Limb (tissue), 2 donors: ENCODE results near the gene SH2B2.

Experiments used
- DNase-seq, 2 donors: peaks; one replicate each; pipeline ENCODE4 v3.0.0-alpha.2; 2016; ENCODE audit errors: extremely low spot score in 2 of 2

The SH2B2 gene

DNA sequence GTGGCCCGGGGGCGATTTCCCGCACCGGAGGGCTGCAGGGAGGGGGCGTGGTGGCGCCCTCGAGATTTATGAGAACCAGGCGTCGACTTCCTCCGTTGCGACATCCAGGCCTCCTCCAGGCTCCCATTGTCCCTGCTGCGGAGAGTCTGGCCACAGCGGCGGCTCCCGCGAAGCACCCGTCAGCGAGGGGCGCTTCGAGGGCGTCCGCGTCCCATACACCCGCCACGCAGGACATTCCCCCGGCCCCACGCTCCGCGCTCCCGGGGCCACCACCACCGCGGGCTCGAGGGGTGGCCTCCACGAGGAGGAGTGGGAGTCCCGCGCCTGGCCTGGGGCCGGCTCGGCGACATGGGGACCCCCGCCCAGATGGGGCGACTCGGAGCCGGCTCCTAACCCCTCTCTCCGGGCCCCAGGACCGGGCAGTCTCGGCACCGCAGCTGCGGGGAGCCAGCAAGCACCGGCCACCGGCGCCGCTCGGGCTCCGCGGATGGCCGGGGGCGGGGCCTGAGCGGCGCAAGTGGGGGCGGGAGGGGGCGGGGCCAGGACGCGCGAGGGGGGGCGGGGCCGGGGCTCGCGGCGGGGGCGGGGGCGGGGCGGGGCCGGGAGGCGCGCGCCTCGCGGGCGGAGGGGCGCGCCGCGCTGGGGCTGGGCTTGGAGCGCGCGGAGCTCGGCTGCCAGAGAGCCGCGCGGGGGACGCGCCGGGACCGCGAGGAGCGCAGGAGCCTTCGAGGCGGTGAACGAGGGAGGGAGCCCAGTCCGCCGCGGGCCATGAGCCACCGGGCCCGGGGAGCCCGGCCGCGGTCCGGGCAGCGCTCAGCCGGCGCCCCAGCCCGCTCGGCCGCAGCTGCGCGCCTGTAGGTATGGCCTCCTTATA is at the start of gene SH2B2:
TSS of gene SH2B2 (plus strand) at position 632 of the 874 bp plus-strand sequence. CDS start 13,683 bp downstream, outside the sequence.
- DNase-seq, result peak in 1 of 2 donors; percentile 82

DNA sequence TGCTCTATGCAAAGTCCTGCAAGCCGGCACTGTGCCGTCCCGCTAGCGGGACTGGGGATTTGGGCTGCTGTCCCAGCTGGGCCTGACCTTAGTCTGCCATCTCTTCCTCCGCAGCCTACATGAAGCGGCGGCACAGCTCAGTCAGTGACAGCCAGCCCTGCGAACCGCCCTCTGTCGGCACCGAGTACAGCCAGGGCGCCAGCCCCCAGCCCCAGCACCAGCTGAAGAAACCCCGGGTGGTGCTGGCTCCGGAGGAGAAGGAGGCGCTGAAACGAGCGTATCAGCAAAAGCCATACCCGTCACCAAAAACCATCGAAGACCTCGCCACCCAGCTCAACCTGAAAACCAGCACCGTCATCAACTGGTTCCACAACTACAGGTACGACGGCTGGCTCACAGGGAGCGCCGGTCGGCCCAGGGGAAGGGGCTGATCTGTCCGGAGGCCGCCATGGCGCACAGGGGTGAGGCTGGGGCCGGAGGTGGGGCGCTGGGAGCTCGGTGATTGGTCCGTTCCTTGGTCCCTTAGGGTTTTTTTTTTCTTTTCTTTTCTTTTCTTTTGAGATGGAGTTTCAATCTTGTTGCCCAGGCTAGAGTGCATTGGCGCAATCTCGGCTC is 47.4 kb upstream of the SH2B2 start:
- DNase-seq, result no peak

DNA sequence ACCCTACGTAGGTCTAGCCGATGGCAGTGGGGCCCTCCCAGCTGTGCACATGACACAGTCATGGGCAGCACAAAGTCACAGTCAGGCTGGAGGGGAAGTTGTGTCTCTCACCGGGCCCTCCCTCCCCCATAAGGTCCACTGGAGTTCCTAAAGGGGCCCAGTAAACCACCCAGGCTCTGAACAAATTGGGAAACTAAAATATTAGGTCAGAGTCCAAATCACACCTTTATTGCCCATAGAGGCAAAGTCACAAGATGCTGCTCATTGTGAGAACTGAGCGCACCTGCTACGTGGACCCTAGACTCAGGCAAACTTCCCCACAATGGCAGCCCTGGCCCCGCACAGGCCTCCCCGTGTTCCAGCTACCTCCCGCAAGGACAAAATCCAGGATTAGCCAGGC is 45.2 kb upstream of the SH2B2 start:
- DNase-seq, result no peak

DNA sequence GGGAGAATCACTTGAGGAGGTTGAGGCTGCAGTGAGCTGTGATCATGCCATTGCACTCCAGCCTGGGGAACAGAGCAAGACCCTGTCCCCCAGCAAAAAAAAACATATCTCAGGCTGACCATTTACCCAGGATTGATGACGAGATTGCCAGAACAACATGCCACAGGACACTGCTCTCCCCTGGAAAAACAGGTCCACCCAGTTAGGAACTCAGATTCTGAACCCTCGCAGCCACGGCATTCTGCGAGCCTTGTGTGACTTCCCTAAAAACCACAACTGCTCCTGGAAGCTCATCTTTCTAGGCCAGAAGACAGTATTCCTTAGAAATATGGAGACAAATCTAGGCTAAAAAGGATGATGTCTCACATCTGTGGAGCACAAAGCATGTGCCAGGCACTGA is 42.1 kb upstream of the SH2B2 start:
- no peak for DNase-seq

DNA sequence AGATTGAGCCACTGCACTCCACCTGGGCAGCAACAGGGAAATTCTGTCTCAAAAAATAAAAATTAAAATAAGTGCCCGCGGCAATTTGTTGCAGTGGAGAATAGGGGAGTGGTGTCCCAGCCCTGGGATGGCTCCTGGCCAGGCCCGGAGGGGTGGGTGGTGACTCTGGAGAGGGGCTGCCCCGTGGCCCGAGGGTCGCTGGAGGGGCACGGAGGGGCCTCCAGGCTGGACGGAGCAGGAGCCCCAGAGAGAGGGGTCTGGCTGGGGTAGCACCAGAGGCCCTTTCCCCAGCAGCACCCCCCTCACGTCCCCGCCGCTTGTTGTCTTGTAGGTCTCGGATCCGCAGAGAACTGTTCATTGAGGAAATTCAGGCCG is 38.6 kb upstream of the SH2B2 start:
- no peak for DNase-seq

DNA sequence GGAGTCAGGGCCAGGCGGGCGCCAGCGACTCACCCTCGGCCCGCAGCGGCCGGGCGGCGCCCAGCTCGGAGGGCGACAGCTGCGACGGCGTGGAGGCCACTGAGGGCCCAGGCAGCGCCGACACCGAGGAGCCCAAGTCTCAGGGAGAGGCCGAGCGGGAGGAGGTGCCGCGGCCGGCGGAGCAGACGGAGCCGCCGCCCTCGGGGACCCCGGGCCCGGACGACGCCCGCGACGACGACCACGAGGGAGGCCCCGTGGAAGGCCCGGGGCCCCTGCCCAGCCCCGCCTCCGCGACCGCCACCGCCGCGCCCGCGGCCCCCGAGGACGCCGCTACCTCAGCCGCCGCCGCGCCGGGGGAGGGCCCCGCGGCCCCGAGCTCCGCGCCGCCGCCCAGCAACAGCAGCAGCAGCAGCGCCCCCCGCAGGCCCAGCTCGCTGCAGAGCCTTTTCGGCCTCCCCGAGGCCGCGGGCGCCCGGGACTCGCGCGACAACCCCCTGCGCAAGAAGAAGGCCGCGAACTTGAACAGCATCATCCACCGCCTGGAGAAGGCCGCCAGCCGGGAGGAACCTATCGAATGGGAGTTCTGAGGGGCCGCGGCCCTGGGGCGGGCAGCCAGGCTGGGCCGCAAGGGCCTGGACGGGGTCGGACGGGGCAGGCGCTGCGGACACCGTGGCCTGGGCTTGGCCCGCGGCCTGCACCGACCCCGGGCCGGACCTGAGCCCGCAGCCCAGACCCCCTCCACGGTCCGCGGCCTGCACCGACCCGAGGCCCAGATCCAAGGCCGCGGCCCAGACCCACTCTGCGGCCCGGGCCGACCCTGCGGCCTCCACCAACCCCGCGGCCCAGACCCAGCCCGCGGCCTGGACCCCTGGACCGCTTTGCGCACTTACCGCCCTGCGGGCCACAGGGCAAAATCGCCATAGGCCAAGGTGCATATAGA is 37.9 kb upstream of the SH2B2 start:
- DNase-seq, result no peak

DNA sequence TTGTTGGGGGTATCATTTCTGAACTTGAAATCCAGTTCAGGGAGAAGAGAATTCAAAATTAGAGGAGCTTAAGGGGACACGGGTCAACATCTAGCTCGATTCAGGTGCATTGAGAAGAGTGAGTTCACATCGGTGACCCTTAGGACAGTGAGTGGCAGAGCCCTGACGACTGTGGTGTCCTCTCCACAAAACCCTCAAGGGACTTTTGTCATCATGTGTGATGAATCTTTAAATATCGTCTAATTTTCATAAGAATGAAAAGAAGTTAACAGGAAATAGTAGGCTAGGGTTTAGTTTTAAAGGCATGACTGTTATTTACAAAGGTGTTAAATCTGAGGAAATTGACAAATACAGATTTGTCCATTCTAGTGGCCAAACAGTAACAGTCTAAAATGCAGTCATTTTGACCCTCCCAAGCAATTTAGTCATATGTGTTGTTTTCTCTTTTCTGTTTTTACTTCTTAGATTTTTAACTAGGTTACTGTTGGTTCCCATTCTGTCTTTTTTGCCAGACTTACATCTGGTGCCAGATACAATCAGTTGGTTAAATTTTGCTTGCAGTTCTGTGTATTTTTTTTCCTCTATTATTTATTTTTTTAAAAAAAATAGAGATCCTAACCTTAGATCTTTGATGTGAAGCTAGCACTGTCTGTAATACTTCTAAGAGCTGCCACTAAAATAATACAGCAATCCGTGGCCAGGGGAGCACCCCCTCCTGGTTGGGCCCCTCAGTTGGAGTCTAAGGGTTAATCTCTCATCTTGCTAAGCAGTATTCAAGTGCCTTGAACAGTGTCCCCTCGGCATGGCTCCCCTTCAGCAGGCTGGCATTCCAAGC is 34.9 kb upstream of the SH2B2 start:
- no peak for DNase-seq

DNA sequence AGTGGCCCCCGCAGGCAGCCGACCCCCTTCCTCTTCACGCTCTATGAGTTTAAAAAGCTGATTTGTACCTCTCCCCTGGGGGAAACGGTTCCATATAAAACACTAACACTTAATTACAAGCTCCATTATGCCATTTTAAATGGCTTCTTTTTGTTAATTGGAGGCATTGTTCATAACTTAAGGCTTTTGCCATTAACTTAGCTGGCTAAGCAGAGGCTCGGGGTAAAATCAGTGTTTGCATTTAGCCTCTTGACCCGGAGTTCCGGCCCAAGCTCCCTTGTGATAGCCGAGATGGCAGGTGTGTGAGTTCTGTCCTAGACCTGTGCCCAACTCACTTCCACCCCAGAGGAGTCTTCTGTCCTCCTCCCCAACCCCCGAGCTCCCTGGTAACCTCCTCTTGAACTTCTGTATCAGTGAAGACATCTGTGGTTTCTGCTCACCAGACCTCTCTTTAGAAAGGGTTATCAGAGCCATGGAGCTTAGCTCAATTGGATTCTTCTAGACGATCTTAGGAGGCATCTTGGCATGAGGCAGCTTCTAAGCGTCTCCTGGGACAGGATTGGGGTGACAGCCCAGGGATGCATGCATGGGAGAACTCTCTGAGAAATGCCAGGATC is 34.2 kb upstream of the SH2B2 start:
- DNase-seq, result no peak

DNA sequence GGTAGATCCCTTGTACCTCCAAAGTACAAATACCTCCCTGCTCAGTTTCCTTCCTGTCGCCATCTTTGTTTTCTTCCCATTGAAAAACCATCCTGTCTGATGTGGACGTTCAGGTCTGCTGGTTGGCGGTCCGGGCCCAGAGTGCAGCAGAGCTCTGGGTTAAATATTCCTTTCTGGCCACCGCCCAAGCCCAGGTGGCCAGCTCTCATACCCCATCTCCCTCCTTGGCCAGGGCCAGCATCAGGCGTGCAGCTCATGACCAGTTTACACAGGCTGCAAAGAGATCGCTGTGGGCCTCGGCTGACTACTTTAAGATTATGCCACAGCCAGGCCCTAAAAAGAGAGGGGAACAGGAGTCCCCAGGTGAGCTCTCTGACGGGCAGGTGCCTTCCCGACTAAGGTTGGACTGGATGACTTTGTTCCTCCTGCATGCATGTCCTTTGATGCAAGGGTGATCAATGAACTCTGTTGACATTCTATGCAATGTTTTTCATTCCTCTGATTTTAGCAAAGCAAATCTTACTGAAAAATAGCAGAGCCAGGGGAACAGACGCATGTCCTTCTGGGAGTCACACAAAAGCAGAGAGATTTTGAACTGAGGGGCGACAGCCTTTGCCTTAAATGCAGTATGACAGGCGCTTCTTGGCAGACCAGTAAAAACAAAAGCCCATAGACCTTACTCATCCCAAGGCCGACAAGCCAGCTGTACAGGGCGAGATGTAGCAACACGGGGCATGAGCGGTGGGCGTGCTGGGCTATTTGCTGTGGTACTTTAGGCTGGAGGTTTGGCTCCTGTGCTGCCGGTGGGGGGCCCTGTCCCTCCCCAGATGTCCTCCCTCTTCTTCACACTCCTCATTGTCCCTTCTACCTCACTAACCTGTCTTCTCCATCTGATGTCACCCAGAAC is 33.3 kb upstream of the SH2B2 start:
- DNase-seq, result no peak

DNA sequence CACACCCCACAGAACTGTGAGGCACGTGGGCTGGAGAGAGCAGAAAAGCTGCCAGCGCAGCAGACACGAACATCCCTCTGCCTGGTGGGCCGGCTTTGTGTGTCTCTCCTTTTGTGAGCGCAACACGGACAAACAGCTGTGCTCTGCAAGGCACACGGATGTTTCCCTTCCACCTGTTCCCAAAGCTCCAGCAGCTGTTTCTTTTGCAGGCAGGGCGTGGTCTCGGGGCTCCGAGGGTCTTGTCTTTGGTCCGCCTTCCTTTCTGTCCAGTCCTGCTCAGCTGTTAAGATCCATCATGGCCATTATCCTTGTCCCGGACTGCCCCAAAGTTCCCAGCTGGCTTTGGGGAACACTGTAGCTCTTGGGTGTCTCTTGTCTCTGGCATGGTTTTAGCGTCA is 32.7 kb upstream of the SH2B2 start:
- DNase-seq, result peak in 1 of 2 donors; percentile 85

DNA sequence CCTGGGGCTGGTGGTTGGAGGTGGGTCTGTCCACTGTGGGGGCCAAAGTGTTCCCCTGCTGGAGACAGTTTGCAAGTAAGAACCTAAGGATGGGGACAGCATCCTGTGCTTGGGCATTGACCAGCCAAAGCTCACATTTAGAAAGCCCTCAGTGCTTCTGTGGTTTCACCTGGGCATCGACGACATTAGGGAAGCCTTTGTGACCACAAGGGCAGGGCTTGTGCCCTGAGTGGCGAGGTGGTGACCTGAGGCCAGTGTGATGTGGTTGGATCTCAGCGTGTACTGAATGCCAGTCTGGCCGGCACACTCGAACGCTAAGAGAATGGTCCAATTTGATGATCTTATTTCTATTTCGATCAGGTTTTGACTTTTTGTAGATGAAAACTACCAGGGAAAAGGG is 32.1 kb upstream of the SH2B2 start:
- no peak for DNase-seq

DNA sequence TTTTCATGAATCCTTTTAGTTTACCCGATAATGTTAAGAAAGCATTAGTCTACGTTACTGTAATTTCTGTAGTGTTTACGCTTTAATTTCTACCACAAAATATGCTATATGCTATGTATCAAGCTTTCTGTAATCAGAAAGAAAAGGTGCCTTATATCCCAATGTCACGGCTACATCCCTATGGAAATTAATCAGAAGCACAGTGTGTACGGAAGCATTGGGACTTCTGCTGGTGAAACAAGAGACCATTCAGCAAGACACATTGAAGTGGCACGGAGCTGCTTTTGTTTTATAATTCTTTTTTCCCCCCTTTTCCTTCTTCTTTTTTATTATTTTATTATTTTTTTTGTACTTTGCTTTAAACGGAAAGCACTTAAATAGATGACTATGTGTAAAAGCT is 31.2 kb upstream of the SH2B2 start:
- no peak for DNase-seq

DNA sequence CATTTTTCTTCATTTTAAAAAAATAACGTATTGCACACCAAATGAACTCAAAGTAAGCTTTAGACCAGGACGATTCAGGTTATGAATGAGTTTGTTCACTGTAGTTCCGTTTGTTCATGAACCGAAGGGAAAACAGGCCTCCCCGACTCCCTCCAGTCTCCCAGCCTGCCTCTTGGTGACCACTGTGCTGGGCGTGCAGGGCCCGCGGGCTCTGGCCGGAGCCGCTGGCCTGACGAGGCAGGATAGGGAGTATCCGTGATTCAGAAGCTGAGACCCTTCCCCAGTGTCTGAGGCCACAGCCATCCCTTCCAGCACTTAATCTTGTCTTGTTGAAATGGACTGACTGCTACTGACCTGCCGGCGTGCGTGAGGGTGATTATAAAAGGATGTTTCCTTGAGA is 30.8 kb upstream of the SH2B2 start:
- no peak for DNase-seq

DNA sequence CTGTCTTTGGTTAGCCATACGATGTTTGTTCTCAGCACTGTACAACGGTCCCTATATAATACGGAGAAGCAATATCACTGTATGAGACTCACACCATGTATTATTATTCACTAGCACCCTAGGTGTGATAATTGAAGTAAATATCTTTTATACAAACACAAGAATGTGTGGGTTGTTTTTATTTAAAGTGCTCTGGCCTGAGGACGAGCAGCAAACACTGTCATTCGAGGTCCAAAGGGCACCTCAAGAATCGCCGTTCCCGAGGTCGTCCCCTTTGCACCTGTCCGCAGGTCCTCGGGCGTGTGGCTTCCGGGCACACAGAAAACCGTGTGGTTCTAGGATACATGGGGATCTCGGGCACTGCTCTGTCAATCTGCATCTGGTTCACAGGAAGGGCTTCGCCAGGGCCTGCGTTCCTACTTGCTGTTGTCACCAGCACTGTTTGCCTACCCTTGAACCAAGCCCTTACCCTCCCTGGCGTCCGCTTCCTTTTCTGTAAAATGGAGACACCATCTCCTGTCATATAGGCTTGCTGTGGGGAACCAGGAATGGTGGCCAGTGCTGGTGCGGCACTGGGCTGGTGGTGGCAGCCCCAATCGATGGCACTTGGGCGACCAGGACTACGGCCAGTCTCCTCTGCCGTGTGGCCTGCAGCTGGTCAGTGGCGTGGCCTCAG is 28.5 kb upstream of the SH2B2 start:
- DNase-seq, result no peak

DNA sequence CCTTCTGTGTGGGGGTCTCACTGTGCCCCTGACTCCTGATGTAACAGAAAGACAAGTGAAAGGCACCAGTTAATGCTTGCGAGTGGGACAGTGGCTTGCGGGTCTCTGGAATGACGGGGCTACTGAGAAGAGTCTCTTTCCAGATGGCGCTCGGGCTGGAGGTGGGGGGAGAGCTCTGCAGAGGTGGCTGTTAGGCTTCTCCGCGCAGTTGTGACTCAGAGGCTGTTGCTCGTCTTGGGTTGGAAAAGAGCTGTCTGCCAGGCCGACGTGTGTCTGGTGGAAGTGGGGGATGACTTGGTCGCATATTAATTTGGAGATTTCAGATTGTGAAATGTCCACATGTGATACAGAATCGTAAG is 27.9 kb upstream of the SH2B2 start:
- DNase-seq, result no peak

DNA sequence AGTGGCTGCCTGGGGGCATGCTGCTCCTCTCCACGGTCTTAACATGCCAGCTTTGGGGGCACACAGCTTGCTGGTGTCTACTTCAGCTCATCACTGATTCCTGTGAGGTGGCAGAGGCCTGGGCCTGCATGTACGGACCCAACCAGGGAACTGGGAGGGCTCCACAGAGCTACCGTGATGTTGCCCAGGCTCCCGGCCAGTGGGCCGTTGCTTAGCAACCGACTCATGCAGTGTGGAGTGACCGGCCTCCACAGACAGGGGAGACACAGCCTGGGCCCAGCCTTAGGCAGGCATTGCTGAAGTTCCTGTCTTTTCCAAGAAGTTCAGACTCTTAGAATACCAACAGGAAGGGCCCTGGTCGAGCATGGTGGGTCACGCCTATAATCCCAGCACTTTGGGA is 25.8 kb upstream of the SH2B2 start:
- peak in 1 of 2 donors; percentile 62 for DNase-seq

DNA sequence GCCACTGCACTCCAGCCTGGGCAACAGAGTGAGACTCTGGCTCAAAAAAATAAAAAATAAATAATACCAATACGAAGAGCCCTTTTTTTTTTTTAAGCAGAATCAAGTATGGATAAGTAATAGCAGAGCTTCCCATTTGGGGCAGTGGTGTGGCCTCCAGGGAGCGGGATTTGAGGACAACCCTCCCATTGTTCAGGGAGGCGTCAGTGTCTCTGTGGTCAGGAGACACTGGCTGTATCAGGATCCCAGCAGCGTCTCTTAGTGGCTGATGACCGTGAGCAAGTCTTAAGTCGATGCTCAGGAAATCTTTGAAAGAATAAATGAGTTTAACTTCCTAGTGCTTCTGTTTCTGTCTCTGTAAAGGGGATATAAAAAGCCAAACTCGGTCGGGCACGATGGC is 25.2 kb upstream of the SH2B2 start:
- no peak for DNase-seq

DNA sequence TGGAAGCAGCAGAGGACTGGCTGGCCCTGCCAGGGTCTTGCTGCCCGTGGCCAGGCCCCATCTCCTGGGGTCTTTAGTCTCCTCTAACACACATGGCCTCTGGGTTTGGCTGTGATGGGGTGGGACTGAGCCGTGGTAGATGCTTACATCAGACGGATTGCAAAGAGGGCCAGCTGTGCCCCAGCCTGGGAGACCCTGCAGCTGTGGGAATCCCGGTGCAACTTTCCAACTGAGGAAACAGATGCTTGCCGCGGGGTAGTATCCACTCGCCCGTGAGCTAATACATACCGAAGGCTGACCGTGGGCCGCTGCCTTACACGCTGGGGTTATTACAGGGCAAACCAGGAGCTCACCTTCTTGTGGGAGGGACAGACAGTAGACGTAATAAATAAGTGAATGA is 24.1 kb upstream of the SH2B2 start:
- DNase-seq, result peak in 1 of 2 donors; percentile 34

DNA sequence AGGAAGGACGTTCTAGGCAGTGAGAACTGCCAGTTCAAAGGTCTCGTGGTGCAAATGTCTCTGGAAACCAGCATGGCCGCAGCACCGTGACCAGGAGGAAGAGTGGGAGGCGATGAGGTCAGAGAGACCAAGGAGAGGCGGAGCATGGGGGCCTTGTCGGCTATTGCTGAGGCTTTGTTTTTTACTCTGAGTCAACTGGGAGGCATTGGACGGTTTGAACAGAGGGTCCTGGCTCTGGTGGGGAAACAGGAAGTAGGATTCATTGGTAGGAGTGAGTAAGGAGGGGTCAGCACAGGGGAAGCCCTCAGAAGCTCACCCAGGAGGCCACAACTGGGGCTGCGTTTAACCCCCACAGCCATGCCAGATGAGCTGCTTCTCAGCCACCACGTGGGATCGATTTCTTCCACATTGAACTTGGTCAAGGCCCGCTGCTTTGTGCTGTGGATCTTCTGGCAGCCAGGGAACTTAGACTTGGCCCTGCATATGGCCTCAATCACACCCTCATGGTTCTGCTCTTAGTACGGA is 22.2 kb upstream of the SH2B2 start:
- no peak for DNase-seq
